GM06990 (cell line): ENCODE measurements around the gene HPCAL1.

Experiments
- DNase-seq: peaks from one replicate; pipeline ENCODE4 v3.0.0-alpha.2; 2011; ENCODE audit not compliant: insufficient read length; ENCODE audit errors: extremely low read depth
- H3K27me3 ChIP-seq: replicated peaks from 2 replicates; pipeline ENCODE4 v1.6.0; 2011; ENCODE audit warnings: low read length; ENCODE audit not compliant: control insufficient read depth, insufficient read depth
- H3K36me3 ChIP-seq: 2 replicates; pipeline ENCODE4 v1.5.1; 2011; ENCODE audit warnings: low read length; ENCODE audit not compliant: control insufficient read depth, insufficient read depth
- H3K4me3 ChIP-seq: replicated peaks from 2 replicates; pipeline ENCODE4 v1.5.1; 2011; ENCODE audit warnings: low read depth, mild to moderate bottlenecking, control low read depth, low read length
- CTCF ChIP-seq: IDR thresholded peaks from 2 replicates; pipeline ENCODE4 v1.5.1; 2011; ENCODE audit warnings: low read length, control low read depth, mild to moderate bottlenecking, inconsistent platforms; ENCODE audit not compliant: insufficient read depth, poor library complexity, severe bottlenecking

HPCAL1 gene

DNA sequence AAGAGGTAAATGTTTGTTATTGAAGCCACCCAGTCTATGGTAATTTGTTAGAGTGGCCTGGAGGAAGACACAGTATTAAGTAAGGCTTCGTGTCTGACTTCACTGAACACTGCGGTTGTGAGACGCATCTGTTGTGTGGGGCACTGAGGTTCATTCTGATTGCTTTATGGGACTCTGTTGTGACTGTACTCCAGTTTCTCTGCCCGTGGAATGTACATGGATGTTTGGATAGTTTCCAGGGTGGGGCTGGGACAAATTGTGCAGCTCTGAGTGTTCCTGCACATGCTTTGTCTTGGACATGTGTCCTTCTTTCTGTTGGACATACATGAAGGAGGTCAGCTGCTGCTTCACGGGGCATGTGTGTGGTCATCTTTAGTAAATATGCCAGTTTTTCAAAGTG is 86.9 kb downstream of the HPCAL1 start:
- no peak for DNase-seq
- no peaks in the 10 kb centered on the region for H3K27me3 ChIP-seq
- TF ChIP-seq CTCF: no peak

DNA sequence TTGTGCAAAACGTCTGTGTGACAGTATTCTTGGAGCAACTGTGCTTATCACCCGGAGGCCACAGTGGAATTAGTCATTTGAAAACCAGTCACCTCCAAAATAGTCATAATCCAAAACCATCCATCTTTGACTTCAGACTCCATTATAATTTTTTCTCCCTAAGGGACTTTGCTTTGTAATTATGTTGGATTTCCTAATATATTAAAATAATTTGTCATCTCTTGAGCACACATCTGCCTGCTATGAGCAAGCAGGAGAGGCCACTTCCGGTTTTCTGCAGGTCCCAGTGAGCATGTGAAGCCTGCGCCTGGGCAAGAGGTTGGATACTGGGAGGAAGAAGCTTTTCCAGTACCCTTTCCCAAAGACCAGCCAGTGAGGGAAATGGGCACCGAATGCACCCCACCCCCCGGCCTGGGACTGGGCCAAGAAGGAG is 87.7 kb downstream of the HPCAL1 start:
- Histone ChIP-seq H3K36me3 (no peaks in the 10 kb centered on the region), H3K27me3 (no peaks in the 10 kb centered on the region), H3K4me3 (no peak overlapping the region)
- no peak for TF ChIP-seq CTCF
- DNase-seq: no peak

More for the DNA sequence above, 86.9 kb downstream of the HPCAL1 start:
- Histone ChIP-seq H3K36me3 (no peaks in the 10 kb centered on the region), H3K4me3 (no peak overlapping the region)

DNA sequence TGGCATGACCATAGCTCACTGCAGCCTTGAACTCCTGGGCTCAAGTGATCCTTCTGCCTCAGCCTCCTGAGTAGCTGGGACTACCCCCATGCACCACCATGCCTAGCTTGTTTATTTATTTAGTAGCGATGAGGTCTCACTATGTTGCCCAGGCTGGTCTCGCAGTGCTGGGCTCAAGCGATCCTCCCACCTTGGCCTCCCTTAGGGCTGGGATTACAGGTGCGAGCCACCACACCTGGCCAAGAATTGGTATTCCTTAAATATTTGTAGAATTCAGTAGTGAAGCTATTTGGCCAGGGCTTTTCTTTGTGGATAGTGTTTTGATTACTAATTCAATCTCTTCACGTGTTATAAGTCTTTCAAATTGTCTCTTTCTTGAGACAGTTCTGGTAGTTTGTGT is 89.4 kb downstream of the HPCAL1 start:
- Histone ChIP-seq H3K4me3 (no peak overlapping the region), H3K27me3 (no peaks in the 10 kb centered on the region), H3K36me3 (no peaks in the 10 kb centered on the region)
- DNase-seq: no peak
- no peak for TF ChIP-seq CTCF

- no peak for TF ChIP-seq CTCF
- DNase-seq: no peak
- Histone ChIP-seq H3K27me3 (no peaks in the 10 kb centered on the region), H3K36me3 (no peaks in the 10 kb centered on the region), H3K4me3 (no peak overlapping the region)
Measured at GRCh38 chr2:10392548-10392947, 89.8 kb downstream of the HPCAL1 start.

DNA sequence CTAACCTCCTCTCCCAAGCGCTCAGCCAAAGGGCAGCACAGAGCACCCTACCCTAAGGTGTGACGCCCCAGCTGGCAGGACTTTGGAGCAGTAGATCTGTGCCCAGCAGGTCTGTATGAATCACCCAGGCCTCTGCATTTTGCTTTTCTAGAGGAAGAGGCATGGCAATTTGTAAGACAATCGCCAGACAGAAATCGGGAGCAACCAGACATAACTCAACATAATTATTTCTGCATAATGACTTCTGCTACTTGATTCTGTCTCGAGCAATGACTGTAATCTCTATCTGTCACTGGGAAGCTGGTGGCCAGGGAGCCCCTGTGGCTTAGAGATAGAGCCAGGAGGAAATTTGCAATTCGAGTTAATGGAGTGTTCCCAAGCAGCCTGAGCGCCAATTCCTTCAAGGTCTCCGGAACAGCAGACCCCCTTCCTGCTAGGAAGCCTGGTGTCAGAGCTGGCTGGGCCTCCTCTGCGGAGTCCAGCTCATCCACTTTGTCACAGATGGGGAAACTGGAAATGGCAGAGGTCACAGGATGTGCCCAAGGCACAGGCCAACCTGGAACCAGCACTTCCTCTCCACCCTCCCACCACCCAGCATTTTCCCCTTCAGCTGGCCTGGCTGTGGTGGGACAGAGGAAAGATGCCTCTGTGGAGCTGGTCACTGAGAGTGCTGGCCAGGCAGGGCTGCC is 90.4 kb downstream of the HPCAL1 start:
- no peak for TF ChIP-seq CTCF

DNA sequence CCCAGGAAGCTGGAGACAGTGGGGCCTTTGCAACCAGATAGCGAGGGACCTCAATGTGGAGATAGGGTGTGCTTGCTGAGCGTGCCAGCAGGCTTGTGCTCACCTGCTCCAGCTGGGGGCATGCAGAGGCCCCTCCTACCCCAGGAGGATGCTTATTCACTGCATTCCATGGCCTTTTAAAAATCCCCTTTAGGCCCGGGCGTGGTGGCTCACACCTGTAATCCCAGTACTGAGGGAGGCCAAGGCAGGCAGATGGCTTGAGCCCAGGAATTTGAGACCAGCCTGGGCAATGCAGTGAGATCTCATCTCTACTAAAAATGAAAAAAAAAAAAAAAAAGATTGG is 90.9 kb downstream of the HPCAL1 start:
- no peaks in the 10 kb centered on the region for H3K27me3 ChIP-seq
- no peak for DNase-seq
- no peak for TF ChIP-seq CTCF
- H3K4me3 ChIP-seq: no peak overlapping the region
- H3K36me3 ChIP-seq: no peaks in the 10 kb centered on the region

More for the DNA sequence above, 90.4 kb downstream of the HPCAL1 start:
- Histone ChIP-seq H3K4me3 (no peak overlapping the region), H3K27me3 (no peaks in the 10 kb centered on the region), H3K36me3 (no peaks in the 10 kb centered on the region)
- no peak for DNase-seq
